Dermis microvascular lymphatic vessel endothelial cell (primary cell): ENCODE data around the gene GNPTAB. TPM values are rescaled to one million over a fixed set of nuclear protein-coding genes. Genes with fewer than 3 reads are reported as not detected.
A peak's percentile ranks its signal among the peaks of the same experiment; 100 is the strongest.

Experiments used
- DNase-seq, 2 donors: peaks; one replicate each; pipeline versions ENCODE4 v3.0.0 to v3.0.0-alpha.2; 2010; ENCODE audit warnings: low read depth in 2 of 2
- total RNA-seq: library from RNA; depleted of rRNA; stranded (reverse); fragments of >200 nt; gene quantifications from 2 replicates; pipeline ENCODE4 v1.2.1, GENCODE V29; 2014

Gene GNPTAB
- total RNA-seq, 1 donor from 2014 or later = 19.1 TPM

- no peak for DNase-seq
These were observed 21.6 kb downstream of the GNPTAB start for GRCh38 chr12:101809208-101809607.

GRCh38 chr12:101806265-101806664 lies 24.5 kb downstream of the GNPTAB start:
- DNase-seq = no peak

DNA sequence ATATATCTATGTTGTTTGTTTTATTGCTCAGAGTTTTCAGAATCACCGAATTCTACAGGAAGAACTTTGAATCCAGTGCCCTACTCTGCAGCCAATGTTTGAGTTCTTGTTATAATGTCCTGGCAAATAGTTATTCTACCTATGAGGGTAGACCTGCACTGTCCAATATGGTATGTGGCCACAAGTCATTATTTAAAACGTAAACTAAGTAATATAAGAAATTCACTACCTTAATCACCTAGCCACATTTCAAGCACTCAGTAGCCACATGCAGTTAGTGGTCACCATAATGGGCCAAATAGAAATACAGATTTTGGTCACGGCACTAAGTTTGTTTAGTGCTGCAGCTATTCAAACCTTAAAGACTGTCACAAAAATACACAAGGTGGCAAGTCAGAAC lies 26.4 kb downstream of the GNPTAB start:
- no peak for DNase-seq

DNA sequence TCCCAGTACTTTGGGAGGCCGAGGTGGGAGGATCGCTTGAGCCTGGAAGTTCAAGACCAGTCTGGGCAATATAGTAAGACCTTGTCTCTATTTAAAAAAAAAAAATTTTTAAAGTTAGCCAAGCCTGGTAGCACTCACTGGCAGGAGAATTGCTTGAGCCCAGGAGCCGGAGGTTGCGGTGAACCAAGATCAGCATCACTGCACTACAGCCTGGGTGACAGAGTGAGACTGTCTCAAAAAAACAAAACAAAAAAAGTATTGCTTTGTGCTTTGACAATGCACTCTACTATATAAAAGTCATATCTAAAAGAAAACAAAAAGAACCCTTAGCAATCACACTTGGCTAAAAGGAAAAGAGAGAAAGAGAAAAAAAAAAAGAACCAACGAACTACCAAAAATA lies 26.8 kb downstream of the GNPTAB start:
- DNase-seq = no peak

DNA sequence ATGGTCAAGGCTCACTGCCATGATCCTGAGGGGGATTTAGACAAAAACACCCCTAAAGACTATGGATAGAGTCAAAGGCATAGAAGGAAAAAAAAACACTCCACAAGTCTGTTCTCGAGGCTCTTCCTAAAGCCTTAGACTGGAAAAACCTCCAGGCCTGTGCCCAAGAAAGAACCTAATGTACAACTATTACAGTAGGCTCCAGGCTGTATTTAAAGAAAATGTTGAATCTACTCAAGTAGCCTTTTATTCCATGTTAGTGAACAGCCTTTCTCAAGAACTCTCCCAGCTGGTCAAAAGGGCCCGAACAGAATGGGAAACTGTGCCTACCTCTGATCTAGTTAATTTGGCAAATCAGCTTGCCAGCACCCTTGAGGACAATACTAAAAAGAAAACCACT lies 28.3 kb downstream of the GNPTAB start:
- no peak for DNase-seq

DNA sequence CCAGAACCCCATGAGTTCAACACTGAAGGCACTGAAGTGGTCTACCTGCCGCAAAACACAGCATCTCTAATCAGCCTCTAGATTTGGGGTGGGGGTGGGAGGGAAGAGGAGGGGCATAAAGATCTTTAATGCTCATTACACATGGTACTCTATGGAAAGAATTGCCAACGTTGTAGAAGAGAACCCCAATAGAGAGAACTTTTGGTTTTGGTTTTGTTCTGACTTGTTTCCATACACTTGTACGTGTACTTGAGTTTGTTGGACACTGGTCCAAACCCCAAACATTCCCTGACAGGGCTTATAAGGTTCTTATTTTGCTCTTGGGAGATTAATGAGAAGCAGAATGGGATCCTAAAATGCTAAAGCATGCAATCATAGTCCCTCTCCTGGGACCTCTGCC lies 31.0 kb downstream of the GNPTAB start:
- DNase-seq = no peak

GRCh38 chr12:101795786-101796185 lies 35.0 kb downstream of the GNPTAB start:
- DNase-seq = no peak

DNA sequence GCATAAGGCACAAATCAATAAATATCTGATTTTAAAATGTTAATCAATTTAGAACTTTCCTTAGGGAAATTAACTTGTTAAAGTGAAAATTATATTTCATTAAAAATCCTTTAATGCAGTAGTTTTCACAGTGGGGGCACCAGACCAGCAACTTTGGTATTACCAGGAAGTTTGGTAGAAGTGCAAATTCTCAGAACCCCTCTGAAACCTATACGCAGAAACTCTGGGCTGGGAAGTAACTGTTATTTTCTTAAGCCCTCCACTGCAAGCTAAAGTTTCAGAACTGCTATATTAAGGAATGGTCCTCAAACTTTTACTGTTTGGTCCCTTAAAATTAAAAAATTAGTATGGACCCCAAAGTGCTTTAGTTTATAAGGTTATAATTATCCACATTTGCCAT lies 35.7 kb downstream of the GNPTAB start:
- no peak for DNase-seq

DNA sequence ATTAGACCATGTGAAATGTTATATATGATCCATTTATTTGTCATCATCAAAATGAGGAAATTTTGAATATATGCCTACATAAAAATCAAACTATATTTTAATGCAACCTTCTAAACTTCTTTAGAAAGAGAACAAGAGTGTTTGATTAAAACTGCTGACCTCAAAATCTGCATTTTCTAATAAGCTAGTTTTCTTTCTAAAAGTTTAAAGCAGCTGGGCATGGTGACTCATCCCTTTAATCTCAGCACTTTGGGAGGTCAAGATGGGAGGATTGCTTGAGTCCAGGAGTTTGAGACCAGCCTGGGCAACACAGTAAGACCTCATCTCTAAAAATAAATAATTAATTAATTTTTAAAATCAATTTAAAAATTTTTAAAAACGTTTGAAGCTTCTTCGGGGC lies 36.2 kb downstream of the GNPTAB start:
- DNase-seq = no peak

DNA sequence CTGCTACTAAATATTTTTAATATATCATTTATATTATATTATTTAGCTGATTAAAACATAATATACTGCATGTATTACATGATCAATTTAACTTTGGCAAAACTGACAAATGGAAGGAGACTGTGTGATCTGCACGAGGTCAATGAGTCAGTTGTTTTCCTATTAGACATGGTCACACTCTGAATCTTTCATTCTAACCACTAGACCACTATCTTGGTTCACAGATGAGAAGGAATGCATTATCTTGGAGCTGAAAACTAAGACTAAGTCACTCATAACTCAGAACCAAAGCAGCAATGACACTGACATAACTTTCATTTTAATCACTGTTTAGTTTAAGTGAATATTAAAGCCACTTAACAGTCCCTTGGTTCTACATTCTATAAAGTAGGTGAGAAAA lies 37.4 kb downstream of the GNPTAB start:
- peak in 1 of 2 donors; percentile 10 for DNase-seq

DNA sequence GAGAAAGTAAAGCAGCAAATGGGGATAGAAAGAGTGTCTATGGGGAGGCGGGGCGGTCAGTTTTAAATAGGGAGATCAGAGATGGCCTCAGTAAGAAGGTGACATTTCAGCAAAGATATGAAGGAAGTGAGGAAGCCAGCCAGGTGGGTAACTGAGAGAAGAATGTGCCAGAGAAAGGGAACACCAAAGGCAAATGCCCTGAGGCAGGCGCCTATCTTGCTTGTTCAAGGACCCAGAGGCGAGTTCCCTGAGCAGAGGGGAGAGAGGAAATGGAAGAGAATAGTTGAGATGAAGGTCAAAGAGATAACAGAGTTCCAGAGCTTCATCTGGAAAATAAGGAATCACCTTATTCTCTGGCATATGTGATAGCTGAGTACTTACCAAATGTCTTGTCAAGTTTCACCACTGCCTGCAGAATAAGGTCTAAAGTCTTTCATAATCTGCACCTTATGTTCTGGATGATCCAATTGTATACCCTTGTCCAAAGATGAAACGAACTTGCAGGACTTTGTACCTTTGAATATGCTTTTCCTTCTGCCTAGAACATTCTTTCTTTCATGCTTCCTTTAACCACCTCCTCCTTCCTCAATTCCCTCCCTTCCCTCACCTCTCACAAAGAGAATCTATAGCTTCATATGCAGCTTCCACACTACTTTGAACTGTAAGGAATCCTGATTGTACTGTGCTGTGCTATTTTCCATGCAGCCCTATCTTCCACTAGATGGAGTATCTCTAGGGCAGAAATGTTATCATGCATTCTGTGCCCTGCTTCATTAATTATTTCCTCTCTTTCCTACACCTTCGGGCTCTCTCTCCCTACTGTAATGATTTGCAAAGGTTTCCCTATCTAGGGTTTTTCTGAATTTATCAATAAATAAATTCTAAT lies 38.5 kb downstream of the GNPTAB start:
- peak in 1 of 2 donors; percentile 38 for DNase-seq

- no peak for DNase-seq
These were observed 41.6 kb downstream of the GNPTAB start for GRCh38 chr12:101789171-101789570.

- no peak for DNase-seq
These were observed 45.1 kb downstream of the GNPTAB start for GRCh38 chr12:101785671-101786070.

GRCh38 chr12:101784376-101784775 lies 46.4 kb downstream of the GNPTAB start:
- no peak for DNase-seq

DNA sequence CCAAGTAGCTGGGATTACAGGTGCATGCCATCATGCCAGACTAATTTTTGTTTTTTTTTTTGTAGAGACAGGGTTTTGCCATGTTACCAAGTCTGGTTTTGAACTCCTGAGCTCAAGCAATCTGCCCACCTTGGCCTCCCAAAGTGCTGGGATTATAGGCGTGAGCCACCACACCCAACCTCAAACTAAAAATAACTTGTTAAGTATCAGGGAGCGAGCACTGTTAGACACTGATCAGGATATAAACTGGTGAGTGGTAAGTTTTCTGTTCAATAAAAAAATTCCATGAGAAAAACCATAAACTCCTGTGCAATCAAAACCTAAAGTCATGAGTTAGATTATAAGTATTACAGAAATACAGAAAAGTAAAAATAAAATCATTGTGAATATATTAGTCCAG lies 46.9 kb downstream of the GNPTAB start:
- DNase-seq = no peak

DNA sequence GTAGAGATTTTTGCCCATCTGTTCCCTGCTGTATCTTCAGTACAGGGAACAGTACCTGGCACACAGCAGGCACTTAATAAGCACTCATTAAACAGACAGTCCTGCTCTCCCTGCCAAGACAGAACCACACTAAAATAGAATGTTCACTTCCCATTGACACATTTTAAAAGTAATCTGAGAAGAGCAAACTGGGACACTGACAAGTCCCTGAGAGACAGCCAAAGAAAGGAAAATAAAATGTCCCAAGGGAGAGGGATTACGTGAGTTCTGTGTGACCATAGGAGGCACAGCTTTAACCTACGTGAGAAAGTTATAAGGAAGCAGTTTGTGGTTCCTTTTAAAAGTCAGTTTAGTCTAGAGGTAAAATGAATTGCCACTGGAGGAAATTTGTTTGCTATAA lies 47.6 kb downstream of the GNPTAB start:
- no peak for DNase-seq

GRCh38 chr12:101782273-101782731 lies 48.5 kb downstream of the GNPTAB start:
- DNase-seq = no peak

DNA sequence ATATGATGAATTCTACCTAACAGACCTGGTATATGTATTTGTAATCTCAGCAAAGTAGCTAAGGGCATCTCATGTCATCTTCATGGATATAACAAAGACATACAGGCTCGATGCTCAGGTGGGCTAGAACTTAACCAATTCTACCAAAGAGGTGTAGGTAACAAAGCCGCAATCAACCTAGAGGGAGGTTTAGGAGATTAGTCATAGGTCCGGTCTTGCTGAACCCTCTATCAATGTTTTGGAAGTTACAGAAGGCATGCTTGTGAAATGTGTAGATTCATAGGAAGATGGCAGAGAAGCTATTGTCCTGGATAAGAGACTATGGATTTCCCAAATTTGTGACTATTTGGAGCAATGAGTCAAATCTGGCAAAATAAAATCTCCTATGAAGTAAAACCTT lies 48.9 kb downstream of the GNPTAB start:
- no peak for DNase-seq

DNA sequence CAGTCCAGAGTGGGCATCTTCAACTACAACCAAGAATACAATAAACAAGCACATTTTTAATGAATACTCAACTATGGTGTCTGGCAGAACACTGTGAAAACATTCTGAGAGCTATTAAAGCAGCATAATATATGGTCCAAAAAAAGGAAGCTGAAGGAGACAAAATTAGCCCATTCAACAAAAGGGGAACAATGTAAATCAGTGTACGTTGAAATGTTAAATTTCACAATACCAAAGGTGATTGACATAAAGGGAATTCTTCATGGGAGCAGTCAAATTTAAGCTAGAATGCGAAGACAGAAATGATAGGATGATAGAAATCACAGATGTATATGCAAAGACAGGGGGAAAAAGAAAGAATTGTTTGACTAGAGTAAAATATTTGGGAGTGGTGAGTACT lies 50.2 kb downstream of the GNPTAB start:
- no peak for DNase-seq

GRCh38 chr12:101779626-101780025 lies 51.1 kb downstream of the GNPTAB start:
- no peak for DNase-seq

DNA sequence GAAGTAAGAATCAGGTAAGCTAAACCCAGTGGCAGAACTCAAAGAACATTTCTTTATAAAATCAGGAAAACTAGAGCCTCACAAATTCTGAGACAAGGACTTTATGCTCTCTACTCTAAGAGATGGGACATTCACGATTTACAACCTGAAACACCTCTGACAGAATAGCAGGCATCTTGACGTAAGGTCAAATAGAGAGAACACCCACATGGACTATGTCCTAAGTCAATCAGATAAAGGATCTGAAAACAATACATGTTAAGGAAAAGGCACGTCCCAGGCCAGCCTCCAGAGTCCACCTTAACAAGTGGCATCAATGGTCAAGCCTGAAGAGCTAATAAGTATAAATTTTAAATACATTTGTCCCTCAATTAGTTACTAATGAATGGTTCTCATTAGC lies 51.6 kb downstream of the GNPTAB start:
- DNase-seq = no peak

GRCh38 chr12:101777978-101778377 lies 52.8 kb downstream of the GNPTAB start:
- DNase-seq = no peak

- no peak for DNase-seq
These were observed 53.3 kb downstream of the GNPTAB start for GRCh38 chr12:101777485-101777884.

DNA sequence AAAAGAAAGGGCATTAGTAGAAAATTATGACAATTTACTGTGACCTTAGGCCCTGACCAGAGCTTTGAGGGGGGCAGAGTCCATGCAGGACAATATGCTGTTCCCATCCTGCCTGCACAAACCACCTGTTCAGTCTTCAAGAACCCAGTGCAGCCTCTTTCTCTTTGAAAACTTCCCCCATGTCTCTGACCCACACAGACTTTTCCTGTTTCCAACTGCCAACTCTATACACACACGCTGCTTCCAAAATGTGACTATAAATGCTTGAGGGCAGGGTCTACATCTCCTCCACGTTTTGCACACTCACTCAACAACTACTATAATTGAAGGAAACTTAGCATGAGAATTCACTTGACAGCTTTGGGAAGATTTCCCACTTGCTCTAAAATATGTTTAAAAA lies 54.9 kb downstream of the GNPTAB start:
- no peak for DNase-seq
